Upper lobe of right lung (tissue), 1 donor: ENCODE results near the gene PIP5KL1. TPM values are rescaled to one million over a fixed set of nuclear protein-coding genes. Genes with fewer than 3 reads are reported as not detected.

Experiments
- ATAC-seq: fragments of 200-7000 bp; cut with Tn5 transposase; one replicate; pipeline ENCODE4 v1.9.1; 2020; ENCODE audit warnings: mild to moderate bottlenecking, moderate library complexity
- DNase-seq: peaks from one replicate; pipeline ENCODE4 v3.0.0-alpha.2; 2020
- H3K27ac ChIP-seq: fragments of 200-600 bp; one replicate; pipeline ENCODE4 v1.8.0; 2022
- H3K27me3 ChIP-seq: fragments of 200-600 bp; one replicate; pipeline ENCODE4 v1.8.0; 2022; ENCODE audit warnings: mild to moderate bottlenecking
- H3K36me3 ChIP-seq: fragments of 200-600 bp; one replicate; pipeline ENCODE4 v1.8.0; 2022
- H3K4me1 ChIP-seq: fragments of 200-600 bp; one replicate; pipeline ENCODE4 v1.8.0; 2022
- H3K4me3 ChIP-seq: fragments of 200-600 bp; one replicate; pipeline ENCODE4 v1.8.0; 2022; ENCODE audit warnings: mild to moderate bottlenecking
- H3K9me3 ChIP-seq: fragments of 200-600 bp; one replicate; pipeline ENCODE4 v1.8.0; 2022
- CTCF ChIP-seq: fragments of 200-600 bp; IDR thresholded peaks from one replicate; pipeline ENCODE4 v1.8.0; 2022; ENCODE audit warnings: antibody characterized with exemption
- intact Hi-C: fragments of 100-400 bp; cut with DNase I; formaldehyde crosslinking; loops from one replicate; pipeline ENCODE4 v1.11.0; 2022
- total RNA-seq: library from RNA; stranded (reverse); fragmentation: NEBNext Ultra II Directional; extraction: Animal tissue kit (Norgen Biotek cat#: 25700); gene quantifications from one replicate; pipeline ENCODE4 v1.2.1, GENCODE V29; 2021
- donor health status: DM: no; HTN: yes; CAD: no; lungs with severe emphysema.

Gene PIP5KL1
- total RNA-seq, 1 donor from 2014 or later: 3.5 TPM

GRCh38 chr9:127947841-127948710 lies 17.5 kb upstream of the PIP5KL1 start:
- H3K27me3 ChIP-seq: no peaks in the 10 kb centered on the region
- no peak for TF ChIP-seq CTCF
- intact Hi-C loops: loop anchor here (10.0 kb wide), 1 partner anchor 167 kb away; no protein-coding TSS in a partner anchor
- H3K36me3 ChIP-seq: peaks cover 18% of the 10 kb centered on the region
- no peaks in the 10 kb centered on the region for H3K9me3 ChIP-seq
- H3K4me3 ChIP-seq: no peak overlapping the region
- no peak for DNase-seq
- no peak for ATAC-seq
- no peaks in the 10 kb centered on the region for H3K4me1 ChIP-seq
- no peak overlapping the region for H3K27ac ChIP-seq

GRCh38 chr9:127946728-127947127 lies 16.2 kb upstream of the PIP5KL1 start:
- TF ChIP-seq CTCF: no peak
- Histone ChIP-seq H3K27ac (no peak overlapping the region), H3K27me3 (no peaks in the 10 kb centered on the region), H3K36me3 (peaks cover 28% of the 10 kb centered on the region), H3K4me3 (no peak overlapping the region), H3K9me3 (no peaks in the 10 kb centered on the region), H3K4me1 (no peaks in the 10 kb centered on the region)
- intact Hi-C loops: loop anchor here (10.0 kb wide), 1 partner anchor 168 kb away; no protein-coding TSS in a partner anchor
- DNase-seq: no peak
- ATAC-seq: no peak

DNA sequence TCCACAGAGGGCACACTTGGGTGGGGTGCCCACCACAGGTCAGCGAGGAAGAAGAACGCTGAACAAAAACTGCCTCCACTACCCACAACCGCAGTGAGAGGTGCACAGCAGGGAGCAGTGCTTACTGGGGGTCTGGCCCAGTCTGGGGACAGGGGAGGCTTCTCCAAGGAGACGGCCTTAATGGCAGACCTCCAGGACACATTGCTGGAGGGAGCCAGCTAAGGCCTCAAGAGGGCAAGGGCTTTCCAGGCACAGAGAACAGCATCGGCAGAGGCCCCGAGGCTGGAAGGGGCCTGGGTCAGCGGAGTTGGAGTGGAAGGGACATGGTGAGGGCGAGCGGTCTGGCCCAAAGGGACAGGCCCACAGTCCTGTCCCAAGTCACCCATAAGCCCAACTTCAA lies 15.4 kb upstream of the PIP5KL1 start:
- no peak overlapping the region for H3K4me3 ChIP-seq
- peaks cover 28% of the 10 kb centered on the region for H3K36me3 ChIP-seq
- no peaks in the 10 kb centered on the region for H3K27me3 ChIP-seq
- H3K9me3 ChIP-seq: no peaks in the 10 kb centered on the region
- H3K27ac ChIP-seq: no peak overlapping the region
- no peak for ATAC-seq
- intact Hi-C loops: loop anchor here (10.0 kb wide), 1 partner anchor 169 kb away; no protein-coding TSS in a partner anchor
- H3K4me1 ChIP-seq: no peaks in the 10 kb centered on the region
- no peak for DNase-seq
- no peak for TF ChIP-seq CTCF

DNA sequence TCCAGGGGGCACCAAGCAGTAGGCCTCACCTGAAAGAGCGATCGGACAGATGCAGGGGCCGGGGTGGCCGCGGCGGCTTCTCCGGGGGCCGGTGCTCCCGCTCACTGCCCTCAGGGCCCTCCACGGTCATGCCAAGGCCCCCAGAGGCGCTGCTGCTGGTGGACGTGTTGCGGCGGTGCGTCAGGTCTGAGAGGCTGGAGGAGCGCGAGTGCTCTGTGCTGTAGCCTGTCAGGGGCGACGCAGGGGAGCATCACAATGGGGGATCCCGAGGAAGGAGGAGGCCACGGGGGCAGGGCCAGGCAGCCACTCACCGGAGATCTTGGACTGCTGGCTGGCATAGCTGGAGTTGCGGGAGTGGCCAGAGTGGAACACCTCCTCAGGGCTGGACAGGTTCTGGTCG lies 14.8 kb upstream of the PIP5KL1 start:
- intact Hi-C loops: loop anchor here (10.0 kb wide), 1 partner anchor 169 kb away; no protein-coding TSS in a partner anchor
- Histone ChIP-seq H3K9me3 (no peaks in the 10 kb centered on the region), H3K27me3 (no peaks in the 10 kb centered on the region), H3K4me3 (no peak overlapping the region), H3K36me3 (peaks cover 28% of the 10 kb centered on the region), H3K4me1 (no peaks in the 10 kb centered on the region), H3K27ac (no peak overlapping the region)
- ATAC-seq: no peak
- no peak for DNase-seq
- no peak for TF ChIP-seq CTCF

GRCh38 chr9:127944586-127945218 lies 14.1 kb upstream of the PIP5KL1 start:
- no peaks in the 10 kb centered on the region for H3K9me3 ChIP-seq
- H3K4me3 ChIP-seq: no peak overlapping the region
- DNase-seq (no peak), ATAC-seq (no peak)
- no peaks in the 10 kb centered on the region for H3K27me3 ChIP-seq
- peaks cover 28% of the 10 kb centered on the region for H3K36me3 ChIP-seq
- TF ChIP-seq CTCF: no peak
- no peak overlapping the region for H3K27ac ChIP-seq
- intact Hi-C loops: loop anchor here (5.0 to 10.0 kb wide), 2 partner anchors 93 to 170 kb away; no protein-coding TSS in a partner anchor
- H3K4me1 ChIP-seq: no peaks in the 10 kb centered on the region
